B cell (primary cell): ENCODE results near the gene SLC43A2. TPM values are rescaled to one million over a fixed set of nuclear protein-coding genes. Genes with fewer than 3 reads are reported as not detected.

Source experiments
- ATAC-seq: fragments of 200-7000 bp; cut with Tn5 transposase; one replicate; pipeline ENCODE4 v1.10.0; 2021; ENCODE audit warnings: low read depth, mild to moderate bottlenecking, moderate number of reproducible peaks, moderate library complexity
- CTCF ChIA-PET: fragments of 350-600 bp; sonication (Branson Sonifier 250); formaldehyde crosslinking; loops from one replicate; lab custom pipeline; 2021; ENCODE audit warnings: antibody characterized with exemption, inconsistent platforms; lab: Charles Lee
- POLR2A ChIA-PET: fragments of 350-600 bp; sonication (Branson Sonifier 250); formaldehyde crosslinking; loops from one replicate; lab custom pipeline; 2021; ENCODE audit warnings: antibody characterized with exemption; lab: Charles Lee
- DNase-seq: peaks from one replicate; pipeline ENCODE4 v3.0.0; 2013
- H2AFZ ChIP-seq: 2 replicates; pipeline ENCODE4 v1.6.1; 2012; ENCODE audit warnings: mild to moderate bottlenecking, low read depth, low read length; ENCODE audit not compliant: insufficient read depth, poor library complexity, severe bottlenecking
- H3K27ac ChIP-seq, 2 donors: 1 replicate in 1 of 2; 2 replicates in 1 of 2; pipeline ENCODE4 v1.5.1; 2012 to 2013; ENCODE audit warnings: low read length in 2 of 2, mild to moderate bottlenecking in 2 of 2, moderate library complexity in 1 of 2
- H3K27me3 ChIP-seq, 4 experiments: fragments of 200-600 bp in 1 of 4; sonication (generic) in 1 of 4; replicated peaks in 1 of 4; 1 replicate in 2 of 4; 2 replicates in 2 of 4; pipeline versions ENCODE4 v1.6.1 to v1.7.0; 2013 to 2016; ENCODE audit warnings: low read length in 3 of 4, mild to moderate bottlenecking in 2 of 4, mixed read lengths in 1 of 4, moderate library complexity in 1 of 4; ENCODE audit not compliant: insufficient read depth in 4 of 4, control insufficient read depth in 3 of 4; ENCODE audit errors: control extremely low read depth in 1 of 4
- H3K36me3 ChIP-seq, 2 experiments: replicated peaks in 1 of 2; 1 replicate in 1 of 2; 2 replicates in 1 of 2; pipeline versions ENCODE4 v1.6.1 to v1.7.1; 2013; ENCODE audit warnings: low read length in 1 of 2; ENCODE audit not compliant: insufficient read depth in 2 of 2, control insufficient read depth in 1 of 2; ENCODE audit errors: control extremely low read depth in 1 of 2, extremely low read depth in 1 of 2
- H3K4me1 ChIP-seq, 2 donors: fragments of 200-600 bp in 1 of 2; sonication (generic) in 1 of 2; 1 replicate in 1 of 2; 2 replicates in 1 of 2; pipeline versions ENCODE4 v1.5.1 to v1.6.1; 2013 to 2017; ENCODE audit warnings: low read length in 2 of 2; ENCODE audit not compliant: control insufficient read depth in 2 of 2, insufficient read depth in 2 of 2
- H3K4me2 ChIP-seq: replicated peaks from 2 replicates; pipeline ENCODE3; 2012; ENCODE audit warnings: mild to moderate bottlenecking, low read depth, low read length; ENCODE audit not compliant: poor library complexity, severe bottlenecking
- H3K4me3 ChIP-seq, 5 experiments: fragments of 200-600 bp in 1 of 5; sonication (generic) in 1 of 5; 1 replicate in 3 of 5; 2 replicates in 2 of 5; pipeline versions ENCODE4 v1.5.1 to v1.7.0; 2011 to 2016; ENCODE audit warnings: low read length in 4 of 5, mild to moderate bottlenecking in 4 of 5, low read depth in 2 of 5, control low read depth in 1 of 5, moderate library complexity in 1 of 5; ENCODE audit not compliant: insufficient read depth in 1 of 5; ENCODE audit errors: control extremely low read depth in 1 of 5, extremely low read depth in 1 of 5
- H3K79me2 ChIP-seq: fragments of 200-600 bp; sonication (generic); one replicate; pipeline ENCODE4 v1.6.0; 2016; ENCODE audit warnings: low read length; ENCODE audit not compliant: control insufficient read depth, insufficient read depth
- H3K9ac ChIP-seq: fragments of 200-600 bp; sonication (generic); 2 replicates; pipeline ENCODE4 v1.6.1; 2017; ENCODE audit warnings: mild to moderate bottlenecking, low read length, moderate library complexity
- H3K9me3 ChIP-seq, 3 donors: one replicate each; pipeline versions ENCODE4 v1.6.1 to v1.7.1; 2013; ENCODE audit warnings: low read length in 2 of 3; ENCODE audit not compliant: control insufficient read depth in 2 of 3, insufficient read depth in 1 of 3; ENCODE audit errors: control extremely low read depth in 1 of 3
- H4K20me1 ChIP-seq: 2 replicates; pipeline ENCODE4 v1.6.0; 2012; ENCODE audit warnings: mild to moderate bottlenecking, low read length; ENCODE audit not compliant: insufficient read depth, control insufficient read depth, poor library complexity, severe bottlenecking
- H3K27ac Mint-ChIP-seq: one replicate; pipeline ENCODE4 v1.8.0; 2021; ENCODE audit warnings: mixed read lengths
- H3K27me3 Mint-ChIP-seq: one replicate; pipeline ENCODE4 v1.8.0; 2021; ENCODE audit warnings: mixed read lengths
- H3K4me1 Mint-ChIP-seq: one replicate; pipeline ENCODE4 v1.8.0; 2021; ENCODE audit warnings: mixed read lengths
- H3K4me3 Mint-ChIP-seq: one replicate; pipeline ENCODE4 v1.8.0; 2021; ENCODE audit warnings: mixed read lengths
- H3K9me3 Mint-ChIP-seq: one replicate; pipeline ENCODE4 v1.8.0; 2022; ENCODE audit warnings: mixed read lengths; ENCODE audit not compliant: insufficient read depth
- CTCF ChIP-seq: fragments of 200-600 bp; IDR thresholded peaks from one replicate; pipeline ENCODE4 v1.8.0; 2022; ENCODE audit warnings: antibody characterized with exemption, mild to moderate bottlenecking
- EZH2 ChIP-seq: IDR thresholded peaks from 2 replicates; pipeline ENCODE4 v1.6.1; 2012; ENCODE audit warnings: borderline replicate concordance, low read depth, mild to moderate bottlenecking, moderate library complexity, low read length; ENCODE audit not compliant: insufficient read depth, poor library complexity, severe bottlenecking
- WGBS: methylation state at CpG from one replicate; pipeline ENCODE4 v1.1.5; 2013; ENCODE audit warnings: missing lambda C conversion rate; ENCODE audit not compliant: insufficient coverage; 5-methylcytosine and 5-hydroxymethylcytosine counted together
- intact Hi-C: fragments of 100-400 bp; cut with micrococcal nuclease; formaldehyde crosslinking; loops from one replicate; pipeline ENCODE4 v1.10.0; 2022
- polyA plus RNA-seq: library from polyadenylated mRNA; depleted of rRNA; stranded (reverse); fragments of >200 nt; gene quantifications from 2 replicates; pipeline ENCODE4 v1.2.3, GENCODE V29; 2012
- total RNA-seq, 2 donors: library from RNA; stranded (reverse); fragments of 120-200 nt in 1 of 2; gene quantifications; 1 replicate in 1 of 2; 2 replicates in 1 of 2; pipeline versions ENCODE4 v1.2.3 to v1.2.4, GENCODE V29; 2013 to 2022

The SLC43A2 gene
- total and polyA plus RNA-seq, 2 donors (not counting 1 experiment from before 2014, with no cell fraction given): 26.2 to 204 TPM

DNA sequence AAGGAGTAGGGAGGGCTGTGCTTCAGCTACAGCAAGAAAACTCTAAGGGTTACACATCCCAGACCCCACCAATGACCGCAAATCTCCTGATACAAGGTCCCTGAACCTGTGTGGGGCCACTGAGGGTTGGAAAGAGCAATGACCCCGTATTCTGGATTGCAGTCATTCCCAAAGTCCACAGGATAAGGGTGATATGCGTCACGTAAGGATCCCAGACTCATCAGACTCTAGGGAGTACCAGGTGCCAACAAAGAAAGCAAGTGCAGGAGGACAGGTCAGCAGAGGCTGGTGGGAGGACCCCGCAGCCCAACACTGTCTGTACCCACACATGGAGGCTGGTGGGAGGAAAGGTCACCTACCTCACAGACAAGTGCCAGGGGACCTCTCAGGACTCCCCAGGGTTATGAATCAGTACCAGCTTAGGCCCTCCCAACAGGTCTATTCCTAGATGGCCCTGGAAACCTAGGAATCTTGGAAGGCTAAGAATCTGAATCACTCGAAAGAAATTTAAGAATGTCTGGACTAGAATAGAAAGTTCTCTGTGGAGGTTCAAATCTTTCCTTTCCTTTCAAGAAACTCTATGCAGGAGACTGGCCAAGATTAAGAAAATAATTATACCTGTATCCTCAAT lies 82.2 kb downstream of the SLC43A2 start:
- TF ChIP-seq CTCF (no peak), EZH2 (no peak)
- H3K4me3 Mint-ChIP-seq: no peak overlapping the region
- H3K9me3 Mint-ChIP-seq: no peaks in the 10 kb centered on the region
- peaks cover 26% of the 10 kb centered on the region for H3K79me2 ChIP-seq
- DNase-seq (no peak), ATAC-seq (no peak)
- CTCF ChIA-PET: interaction anchor here (1.1 kb wide), 1 partner anchor 181 kb away, joined by 3 read pairs; no protein-coding TSS in a partner anchor
- H3K4me1 Mint-ChIP-seq: no peaks in the 10 kb centered on the region
- intact Hi-C loops: no loop called here
- WGBS: 100% methylated on average over 4 of the region's 6 CpGs
- no peak overlapping the region for H3K27ac ChIP-seq
- H3K4me1 ChIP-seq: no peaks in the 10 kb centered on the region
- no peak overlapping the region for H3K9ac ChIP-seq
- no peaks in the 10 kb centered on the region for H3K27me3 ChIP-seq
- H3K9me3 ChIP-seq: no peaks in the 10 kb centered on the region
- H2AFZ ChIP-seq: no peak overlapping the region
- H3K4me2 ChIP-seq: no peak overlapping the region
- no peaks in the 10 kb centered on the region for H3K27me3 Mint-ChIP-seq
- H3K4me3 ChIP-seq: no peak overlapping the region
- H4K20me1 ChIP-seq: peaks cover 8% of the 10 kb centered on the region
- H3K27ac Mint-ChIP-seq: no peak overlapping the region
- peaks cover 0 to 69% of the 10 kb centered on the region in 2 experiments for H3K36me3 ChIP-seq
- POLR2A ChIA-PET: no interaction called here

- Mint-ChIP-seq H3K4me3 (no peak overlapping the region), H3K27ac (no peak overlapping the region)
- WGBS: 100% methylated on average over 3 of the region's 9 CpGs
These were observed 83.0 kb downstream of the SLC43A2 start for GRCh38 chr17:1545618-1546017.

More at GRCh38 chr17:1545618-1546017, 83.0 kb downstream of the SLC43A2 start:
- H3K4me2 ChIP-seq: no peak overlapping the region
- H3K9ac ChIP-seq: no peak overlapping the region
- no peak overlapping the region for H3K4me3 ChIP-seq
- no peaks in the 10 kb centered on the region for H3K4me1 ChIP-seq
- H3K9me3 Mint-ChIP-seq: no peaks in the 10 kb centered on the region
- ChIA-PET CTCF (no interaction called here), POLR2A (interaction anchor here (0.5 kb wide), 1 partner anchor 251 kb away, joined by 4 read pairs; no protein-coding TSS in a partner anchor)
- H3K36me3 ChIP-seq: peaks cover 0 to 69% of the 10 kb centered on the region in 2 experiments
- H3K4me1 Mint-ChIP-seq: no peaks in the 10 kb centered on the region
- H3K27me3 ChIP-seq: no peaks in the 10 kb centered on the region
- H3K27ac ChIP-seq: no peak overlapping the region
- peaks cover 8% of the 10 kb centered on the region for H4K20me1 ChIP-seq
- intact Hi-C loops: no loop called here
- DNase-seq (no peak), ATAC-seq (no peak)
- no peaks in the 10 kb centered on the region for H3K27me3 Mint-ChIP-seq
- peaks cover 23% of the 10 kb centered on the region for H3K79me2 ChIP-seq
- H3K9me3 ChIP-seq: no peaks in the 10 kb centered on the region
- no peak overlapping the region for H2AFZ ChIP-seq
- no peak for TF ChIP-seq CTCF
- TF ChIP-seq EZH2: no peak
